Measurements from ENCODE around the gene ABTB2.

DNA sequence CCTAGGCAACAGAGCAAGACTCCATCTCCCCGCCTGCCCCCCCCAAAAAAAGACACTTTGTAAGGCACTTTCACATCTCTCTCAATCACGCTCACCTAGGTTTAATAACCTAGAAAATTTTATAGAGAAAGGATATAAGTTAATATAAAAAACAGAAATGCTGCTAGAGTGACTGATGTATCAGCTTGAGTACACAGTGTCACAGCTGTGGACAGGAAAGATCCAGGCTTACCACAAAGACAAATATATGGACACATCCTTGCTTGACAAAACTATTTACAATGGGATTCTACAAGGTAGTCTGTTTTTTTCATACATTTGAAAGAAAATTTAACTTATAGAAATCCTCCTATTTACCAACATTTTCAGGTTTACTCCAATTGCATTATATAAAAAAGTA, 96.7 kb downstream of the ABTB2 start:
- TF ChIP-seq CTCF (conservative IDR thresholded peaks at IDR 0.05; ENCODE audit: low read depth, low read length), result no peak
- no peak for TF ChIP-seq EZH2 (IDR thresholded peaks at IDR 0.05; ENCODE audit: borderline replicate concordance, low read depth, low read length, poor library complexity, severe bottlenecking)

Data from A673 (cell line).